ENCODE data around the gene CYBC1. TPM values are rescaled to one million over a fixed set of nuclear protein-coding genes. Genes with fewer than 3 reads are reported as not detected.

The CYBC1 gene
- total and polyA plus RNA-seq, 2 experiments from 2014 or later = 61.9 to 76.6 TPM

GRCh38 chr17:82458885-82459424 is 8.4 kb upstream of the CYBC1 start:
- DNase-seq (ENCODE audit: low spot score) = peak; percentile 50

GRCh38 chr17:82458179-82458884 is 7.8 kb upstream of the CYBC1 start, which contains the start of gene NARF:
NARF (plus strand) TSS chr17:82458741; CDS start chr17:82458804, 63 bp downstream.
- Histone ChIP-seq H3K9me2 (replicated peaks; ENCODE audit: insufficient read depth) (no peaks in the 10 kb centered on the region), H3K27me3 (no peaks in the 10 kb centered on the region), H3K9me3 (ENCODE audit: low read depth) (no peaks in the 10 kb centered on the region), H3K4me1 (ENCODE audit: insufficient read depth) (peaks cover 22% of the 10 kb centered on the region), H3K79me2 (peaks cover 23% of the 10 kb centered on the region), H2AFZ (peak within 1 kb of the TSS; percentile 31), H4K20me1 (ENCODE audit: insufficient read depth, poor library complexity, severe bottlenecking) (peaks cover 5% of the 10 kb centered on the region), H3K4me2 (peak within 1 kb of the TSS; percentile 94), H3K27ac (peak within 1 kb of the TSS; percentile 99), H3K36me3 (replicated peaks; ENCODE audit: insufficient read depth, low read depth) (no peaks in the 10 kb centered on the region), H3K4me3 (peak within 1 kb of the TSS; percentile 79)
- DNase-seq (ENCODE audit: low spot score) = peak; percentile 99
- WGBS (ENCODE audit: low lambda C conversion rate, missing lambda C conversion rate) = 1% methylated on average over 77 of the region's 85 CpGs
- TF ChIP-seq EZH2phosphoT487 (IDR thresholded peaks at IDR 0.05; ENCODE audit: low read depth, severe bottlenecking, unreplicated experiment) (no peak), EZH2 (IDR thresholded peaks at IDR 0.05; ENCODE audit: borderline replicate concordance) (no peak), CTCF (IDR thresholded peaks at IDR 0.05; ENCODE audit: poor library complexity) (no peak)

More at GRCh38 chr17:82458885-82459424, 8.4 kb upstream of the CYBC1 start:
- Histone ChIP-seq H3K79me2 (peaks cover 23% of the 10 kb centered on the region), H3K9me3 (ENCODE audit: low read depth) (no peaks in the 10 kb centered on the region), H3K27ac (peak overlapping the region; percentile 63), H3K36me3 (replicated peaks; ENCODE audit: insufficient read depth, low read depth) (no peaks in the 10 kb centered on the region), H4K20me1 (ENCODE audit: insufficient read depth, poor library complexity, severe bottlenecking) (peaks cover 5% of the 10 kb centered on the region), H3K9me2 (replicated peaks; ENCODE audit: insufficient read depth) (no peaks in the 10 kb centered on the region), H3K4me1 (ENCODE audit: insufficient read depth) (peaks cover 22% of the 10 kb centered on the region), H3K4me3 (peak overlapping the region; percentile 79), H3K4me2 (peak overlapping the region; percentile 94), H2AFZ (peak overlapping the region; percentile 31), H3K27me3 (no peaks in the 10 kb centered on the region)
- WGBS (ENCODE audit: low lambda C conversion rate, missing lambda C conversion rate) = 2% methylated on average over 62 of the region's 62 CpGs
- TF ChIP-seq EZH2 (IDR thresholded peaks at IDR 0.05; ENCODE audit: borderline replicate concordance) (no peak), EZH2phosphoT487 (IDR thresholded peaks at IDR 0.05; ENCODE audit: low read depth, severe bottlenecking, unreplicated experiment) (no peak), CTCF (IDR thresholded peaks at IDR 0.05; ENCODE audit: poor library complexity) (no peak)

- no peaks in the 10 kb centered on the region for H3K27me3 ChIP-seq
- peak overlapping the region; percentile 12 for H2AFZ ChIP-seq
- peak overlapping the region; percentile 6 for H3K4me3 ChIP-seq
- peaks cover 22% of the 10 kb centered on the region for H3K4me1 ChIP-seq (ENCODE audit: insufficient read depth)
- TF ChIP-seq EZH2phosphoT487 (IDR thresholded peaks at IDR 0.05; ENCODE audit: low read depth, severe bottlenecking, unreplicated experiment) = no peak
- TF ChIP-seq EZH2 (IDR thresholded peaks at IDR 0.05; ENCODE audit: borderline replicate concordance) = no peak
- peaks cover 5% of the 10 kb centered on the region for H4K20me1 ChIP-seq (ENCODE audit: insufficient read depth, poor library complexity, severe bottlenecking)
- H3K79me2 ChIP-seq = peaks cover 23% of the 10 kb centered on the region
- no peaks in the 10 kb centered on the region for H3K36me3 ChIP-seq (replicated peaks; ENCODE audit: insufficient read depth, low read depth)
- H3K27ac ChIP-seq = peak overlapping the region; percentile 99
- DNase-seq (ENCODE audit: low spot score) = peak; percentile 98
- H3K9me2 ChIP-seq (replicated peaks; ENCODE audit: insufficient read depth) = no peaks in the 10 kb centered on the region
- H3K4me2 ChIP-seq = peak overlapping the region; percentile 77
- no peaks in the 10 kb centered on the region for H3K9me3 ChIP-seq (ENCODE audit: low read depth)
- WGBS (ENCODE audit: low lambda C conversion rate, missing lambda C conversion rate) = 7% methylated on average over 8 of the region's 8 CpGs
Measured at GRCh38 chr17:82457929-82458178, 7.3 kb upstream of the CYBC1 start.

Measured in hepatocyte (in vitro differentiated cells).